ENCODE measurements around the gene BSG.

- no peak for TF ChIP-seq POLR2A (IDR thresholded peaks at IDR 0.05)
- TF ChIP-seq CTCF (IDR thresholded peaks at IDR 0.05) = no peak
Observed at GRCh38 chr19:534088-534487, 38.3 kb upstream of the BSG start.
